GM21528 (cell line): ENCODE data around the gene TRIO.

ENCODE experiments used
- ATAC-seq: cut with Tn5 transposase; IDR thresholded peaks from one replicate; pipeline ENCODE4 v1.9.1; 2021; ENCODE audit warnings: mild to moderate bottlenecking, moderate library complexity; ENCODE audit not compliant: unreplicated experiment, low FRiP score

The TRIO gene

GRCh38 chr5:14218897-14219573, 75.9 kb downstream of the TRIO start:
- ATAC-seq = no peak

- ATAC-seq = no peak
These were observed 76.8 kb downstream of the TRIO start for GRCh38 chr5:14219800-14220512.

GRCh38 chr5:14220642-14221041, 77.5 kb downstream of the TRIO start:
- no peak for ATAC-seq

GRCh38 chr5:14221732-14222131, 78.6 kb downstream of the TRIO start:
- no peak for ATAC-seq

GRCh38 chr5:14222206-14222605, 79.1 kb downstream of the TRIO start:
- no peak for ATAC-seq

GRCh38 chr5:14223372-14223771, 80.2 kb downstream of the TRIO start:
- no peak for ATAC-seq

- no peak for ATAC-seq
These were observed 82.2 kb downstream of the TRIO start for GRCh38 chr5:14225173-14225834.

- ATAC-seq = no peak
These were observed 83.0 kb downstream of the TRIO start for GRCh38 chr5:14226149-14226548.

- no peak for ATAC-seq
These were observed 83.4 kb downstream of the TRIO start for GRCh38 chr5:14226554-14226953.

GRCh38 chr5:14226992-14227391, 83.8 kb downstream of the TRIO start:
- ATAC-seq = no peak

GRCh38 chr5:14227513-14227912, 84.4 kb downstream of the TRIO start:
- ATAC-seq = no peak

GRCh38 chr5:14228219-14228618, 85.1 kb downstream of the TRIO start:
- no peak for ATAC-seq

- ATAC-seq = no peak
These were observed 86.0 kb downstream of the TRIO start for GRCh38 chr5:14229181-14229580.

GRCh38 chr5:14229734-14230133, 86.6 kb downstream of the TRIO start:
- no peak for ATAC-seq

- ATAC-seq = no peak
These were observed 88.0 kb downstream of the TRIO start for GRCh38 chr5:14231156-14231555.

- ATAC-seq = no peak
These were observed 88.7 kb downstream of the TRIO start for GRCh38 chr5:14231890-14232289.

GRCh38 chr5:14234204-14234603, 91.1 kb downstream of the TRIO start:
- no peak for ATAC-seq

- no peak for ATAC-seq
These were observed 92.7 kb downstream of the TRIO start for GRCh38 chr5:14235872-14236271.

- ATAC-seq = no peak
These were observed 93.6 kb downstream of the TRIO start for GRCh38 chr5:14236757-14237156.

GRCh38 chr5:14237317-14238086, 94.4 kb downstream of the TRIO start:
- no peak for ATAC-seq

GRCh38 chr5:14238272-14238671, 95.1 kb downstream of the TRIO start:
- no peak for ATAC-seq
